GM12891 (cell line): ENCODE measurements around the gene HOXB9.

ENCODE experiments used
- POLR2A ChIP-seq: IDR thresholded peaks from 2 replicates; pipeline ENCODE4 v1.6.1; 2011; ENCODE audit warnings: low read depth, low read length, control low read depth
- POLR2AphosphoS5 ChIP-seq: IDR thresholded peaks from 2 replicates; pipeline ENCODE4 v1.6.1; 2011; ENCODE audit warnings: low read depth, low read length, control low read depth

- no peak for TF ChIP-seq POLR2A
- no peak for TF ChIP-seq POLR2AphosphoS5
Observed at GRCh38 chr17:48630925-48631692, 5.0 kb upstream of the HOXB9 start.
